K562 (cell line): ENCODE measurements around the gene SORCS1. TPM values are rescaled to one million over a fixed set of nuclear protein-coding genes. Genes with fewer than 3 reads are reported as not detected.

Experiments used
- ATAC-seq: fragments of 200-7000 bp; cut with Tn5 transposase; 3 replicates; pipeline ENCODE4 v1.9.1; 2020; ENCODE audit warnings: moderate library complexity
- BruUV-seq: library from RNA; stranded (reverse); fragments of 400-500 nt; replicated peaks from 2 replicates; lab custom pipeline; 2021; lab: Mats Ljungman, UMichigan
- CTCF ChIA-PET: fragments of 300-600 bp; formaldehyde crosslinking; extraction: SDS; loops from one replicate; lab custom pipeline; 2021; ENCODE audit warnings: low intra/inter-chr PET ratio; lab: Yijun Ruan, JAX
- POLR2A ChIA-PET: fragments of 300-600, 350-650 bp; sonication (Branson Sonifier 250); formaldehyde crosslinking; extraction: SDS; loops from one replicate; lab custom pipeline; 2021; ENCODE audit warnings: antibody characterized with exemption, inconsistent platforms; lab: Yijun Ruan, JAX
- DNase-seq, 4 experiments: peaks; one replicate each; pipeline versions ENCODE4 v3.0.0 to v3.0.0-alpha.2; 2011 to 2018; ENCODE audit warnings: low spot score in 3 of 4, mixed read lengths in 3 of 4; ENCODE audit errors: extremely low read depth in 1 of 4
- FAIRE-seq: peaks from 2 replicates; lab custom pipeline; 2011; peaks lifted over from hg19 to GRCh38; lab: Jason Lieb, UNC
- H2AFZ ChIP-seq: 2 replicates; pipeline ENCODE4 v1.6.0; 2011; ENCODE audit warnings: low read depth, low read length, control low read depth, inconsistent platforms
- H3K27ac ChIP-seq: fragments of 200-600 bp; 3 replicates; pipeline ENCODE4 v1.8.0; 2011; ENCODE audit warnings: low read depth, mild to moderate bottlenecking, control low read depth, inconsistent platforms, low read length, moderate library complexity, mixed read lengths; ENCODE audit errors: extremely low read depth
- H3K27me3 ChIP-seq, 2 experiments: fragments of 300-600 bp in 1 of 2; 2 replicates in 1 of 2; 3 replicates in 1 of 2; pipeline versions ENCODE4 v1.6.0 to v1.8.0; 2011; ENCODE audit warnings: inconsistent platforms in 2 of 2, low read length in 2 of 2, mild to moderate bottlenecking in 1 of 2, mixed read lengths in 1 of 2, moderate library complexity in 1 of 2; ENCODE audit not compliant: control insufficient read depth in 2 of 2, insufficient read depth in 2 of 2
- H3K36me3 ChIP-seq: fragments of 300-600 bp; 3 replicates; pipeline ENCODE4 v1.8.0; 2011; ENCODE audit warnings: mild to moderate bottlenecking, low read length, inconsistent platforms; ENCODE audit not compliant: control insufficient read depth, insufficient read depth
- H3K4me1 ChIP-seq, 2 experiments: fragments of 200-600 bp in 1 of 2; replicated peaks in 1 of 2; 2 replicates in 1 of 2; 3 replicates in 1 of 2; pipeline versions ENCODE4 v1.5.1 to v1.8.0; 2011; ENCODE audit warnings: inconsistent platforms in 2 of 2, low read length in 2 of 2, mild to moderate bottlenecking in 1 of 2, mixed read lengths in 1 of 2, moderate library complexity in 1 of 2; ENCODE audit not compliant: control insufficient read depth in 2 of 2, insufficient read depth in 2 of 2
- H3K4me2 ChIP-seq: 2 replicates; pipeline ENCODE4 v1.6.1; 2011; ENCODE audit warnings: low read length, control low read depth, inconsistent platforms, mixed read lengths; ENCODE audit not compliant: insufficient read depth
- H3K4me3 ChIP-seq: fragments of 200-600 bp; sonication (generic), shearing (Covaris generic); 2 replicates; pipeline ENCODE4 v1.5.1; 2016; ENCODE audit warnings: control low read depth, inconsistent platforms
- H3K79me2 ChIP-seq: fragments of 200-600 bp; 3 replicates; pipeline ENCODE4 v1.8.0; 2011; ENCODE audit warnings: low read length, inconsistent platforms; ENCODE audit not compliant: control insufficient read depth, insufficient read depth
- H3K9ac ChIP-seq, 2 experiments: 2 replicates each; pipeline versions ENCODE4 v1.6.0 to v1.6.1; 2011; ENCODE audit warnings: low read depth in 2 of 2, low read length in 2 of 2, control low read depth in 1 of 2, inconsistent platforms in 1 of 2, mild to moderate bottlenecking in 1 of 2, mixed read lengths in 1 of 2; ENCODE audit not compliant: insufficient read depth in 1 of 2
- H3K9me1 ChIP-seq: one replicate; pipeline ENCODE4 v1.6.0; 2011; ENCODE audit warnings: inconsistent platforms, mild to moderate bottlenecking, low read length, moderate library complexity; ENCODE audit not compliant: control insufficient read depth, insufficient read depth
- H3K9me3 ChIP-seq: replicated peaks from 2 replicates; pipeline ENCODE4 v1.5.1; 2011; ENCODE audit warnings: low read depth, low read length, inconsistent platforms; ENCODE audit not compliant: control insufficient read depth, insufficient read depth
- H4K20me1 ChIP-seq: replicated peaks from 2 replicates; pipeline ENCODE4 v1.6.1; 2011; ENCODE audit warnings: low read length, inconsistent platforms, mixed read lengths; ENCODE audit not compliant: control insufficient read depth, insufficient read depth
- CGGBP1 ChIP-seq: fragments of 250-450 bp; sonication (Bioruptor Pico); IDR thresholded peaks from 2 replicates; pipeline ENCODE4 v1.9.0; 2021; ENCODE audit warnings: mild to moderate bottlenecking
- HMGN3 ChIP-seq: IDR thresholded peaks from 2 replicates; pipeline ENCODE4 v1.6.1; 2011; ENCODE audit warnings: borderline replicate concordance, low read depth, mild to moderate bottlenecking, mixed read lengths, low read length; ENCODE audit not compliant: insufficient read length; ENCODE audit errors: extremely low read depth
- KAT8 ChIP-seq: fragments of 450-650 bp; IDR thresholded peaks from 2 replicates; pipeline ENCODE4 v1.6.1; 2016; ENCODE audit warnings: low read depth, mild to moderate bottlenecking
- MCM2 ChIP-seq: fragments of 450-650 bp; IDR thresholded peaks from 2 replicates; pipeline ENCODE4 v1.6.1; 2017; ENCODE audit warnings: low read depth, mild to moderate bottlenecking
- NBN ChIP-seq: fragments of 450-650 bp; IDR thresholded peaks from 2 replicates; pipeline ENCODE4 v1.6.1; 2016; ENCODE audit warnings: low read depth, mild to moderate bottlenecking
- NCOA2 ChIP-seq, 2 experiments: fragments of 450-650 bp; IDR thresholded peaks; 2 replicates each; pipeline ENCODE4 v1.6.1; 2018; ENCODE audit warnings: mild to moderate bottlenecking in 2 of 2, moderate library complexity in 1 of 2; ENCODE audit not compliant: partially characterized antibody in 2 of 2
- NFE2 ChIP-seq: IDR thresholded peaks from 2 replicates; pipeline ENCODE4 v1.6.1; 2014; ENCODE audit warnings: antibody characterized with exemption, low read depth
- RHOXF2B ChIP-seq: fragments of 250-450 bp; sonication (Bioruptor Pico); conservative IDR thresholded peaks from 2 replicates; pipeline ENCODE4 v1.5.1; 2021
- TRIM28 ChIP-seq: fragments of 450-650 bp; IDR thresholded peaks from 2 replicates; pipeline ENCODE4 v1.6.1; 2017
- ZFPM2 ChIP-seq: fragments of 250-450 bp; sonication (Bioruptor Pico); IDR thresholded peaks from 2 replicates; pipeline ENCODE4 v1.5.1; 2022; ENCODE audit warnings: mild to moderate bottlenecking
- ZNF197 ChIP-seq: fragments of 200-800 bp; sonication (Bioruptor generic); IDR thresholded peaks from 2 replicates; pipeline ENCODE4 v1.6.1; 2016; ENCODE audit warnings: low read depth, missing genetic modification characterization, missing compliant biosample characterization
- WGBS: fragments of 100-300 bp; shearing (Covaris generic); methylation state at CpG from one replicate; pipeline ENCODE4 v1.1.6; 2016; ENCODE audit warnings: low coverage, mixed read lengths; ENCODE audit not compliant: insufficient coverage; ENCODE audit errors: missing lambda C conversion rate; 5-methylcytosine and 5-hydroxymethylcytosine counted together
- in situ Hi-C: fragments of 300-500 bp; cut with MboI; formaldehyde crosslinking; loops from 4 replicates; pipeline ENCODE4 v1.15.0; 2018; ENCODE audit warnings: inconsistent platforms, mixed read lengths
- intact Hi-C: fragments of 100-400 bp; cut with micrococcal nuclease; formaldehyde crosslinking; loops from 2 replicates; pipeline ENCODE4 v1.14.2; 2022
- polyA plus RNA-seq, 8 experiments: library from polyadenylated mRNA; depleted of rRNA in 4 of 8; stranded (reverse) in 5 of 8; unstranded in 3 of 8; fragments of >200 nt; fragmentation: Nextera tagmentation in 2 of 8; fragmentation: Illumina TruSeq in 1 of 8; extraction: Ambion mirVana in 2 of 8; extraction: Trizol in 1 of 8; gene quantifications; 2 replicates each; pipeline versions ENCODE4 v1.2.1 to v1.2.3, GENCODE V29; 2011 to 2014; ENCODE audit warnings: inconsistent platforms in 1 of 8, missing spikeins in 1 of 8
- total RNA-seq, 7 experiments: library from RNA; depleted of rRNA in 6 of 7; stranded (reverse); fragments of >200 nt in 6 of 7; fragmentation: Illumina TruSeq in 2 of 7; extraction: Trizol in 2 of 7; gene quantifications; 2 replicates each; pipeline versions ENCODE4 v1.2.1 to v1.2.3, GENCODE V29; 2011 to 2021; ENCODE audit warnings: low replicate concordance in 1 of 7

The SORCS1 gene
- total and polyA plus RNA-seq, 9 of the 15 experiments (the other 6 are each of a cell fraction or from before 2014, with no cell fraction given) = 1.5 to 3.9 (median 2.7) TPM

- ChIA-PET POLR2A (no interaction called here), CTCF (no interaction called here)
- FAIRE-seq (no peak), ATAC-seq (no peak)
- Histone ChIP-seq H3K9me1 (no peaks in the 10 kb centered on the region), H3K9me3 (no peaks in the 10 kb centered on the region), H3K4me1 (no peaks in the 10 kb centered on the region), H3K36me3 (no peaks in the 10 kb centered on the region), H3K79me2 (no peaks in the 10 kb centered on the region)
- no TSS peak for BruUV-seq
- TF ChIP-seq HMGN3 (no peak), ZFPM2 (CRISPR knock-in tag) (no peak), NCOA2 (IDR thresholded peaks at IDR 0.05; ENCODE audit: partially characterized antibody in 2 of 2) (no peak), ZNF197 (no peak), CGGBP1 (no peak), NBN (no peak), MCM2 (no peak), TRIM28 (no peak), RHOXF2B (no peak), KAT8 (no peak), NFE2 (no peak)
- TF ChIP-seq, all 486 proteins: peak for 0
- Histone ChIP-seq H2AFZ (no peak overlapping the region), H3K4me3 (no peak overlapping the region), H3K27ac (no peak overlapping the region), H4K20me1 (no peaks in the 10 kb centered on the region), H3K27me3 (no peaks in the 10 kb centered on the region), H3K4me2 (no peak overlapping the region), H3K9ac (no peak overlapping the region)
- no peak for DNase-seq
- in situ Hi-C loops = no loop called here
- WGBS = 0% methylated on average over 1 of the region's 1 CpG
- intact Hi-C loops = no loop called here
These were observed 521.0 kb downstream of the SORCS1 start for GRCh38 chr10:106643473-106643872.
